GM21526 (cell line): Measurements from ENCODE around the gene IDUA.
A peak's percentile ranks its signal among the peaks of the same experiment; 100 is the strongest.
"Not testable (repeated sequence)": the region's sequence is repeated elsewhere in the genome, so short reads cannot be mapped to it uniquely, and the experiment has no call there.

ENCODE experiments used
- ATAC-seq: cut with Tn5 transposase; IDR thresholded peaks from one replicate; pipeline ENCODE4 v1.9.1; 2021; ENCODE audit warnings: moderate library complexity; ENCODE audit not compliant: unreplicated experiment, low FRiP score

IDUA gene

GRCh38 chr4:986879-987623, at the start of gene IDUA:
IDUA (plus strand) TSS chr4:987044; CDS start chr4:987085, 41 bp downstream.
- peak; percentile 70 for ATAC-seq

GRCh38 chr4:939508-939907, 47.3 kb upstream of the IDUA start:
- ATAC-seq, result not testable (repeated sequence)

- ATAC-seq, result no peak
These were observed 41.4 kb upstream of the IDUA start for GRCh38 chr4:945274-946102.

GRCh38 chr4:946103-946450, 40.8 kb upstream of the IDUA start:
- no peak for ATAC-seq

GRCh38 chr4:946517-947471, 40.0 kb upstream of the IDUA start:
- no peak for ATAC-seq

- no peak for ATAC-seq
These were observed 39.3 kb upstream of the IDUA start for GRCh38 chr4:947491-947971.

GRCh38 chr4:948101-948935, 38.5 kb upstream of the IDUA start:
- no peak for ATAC-seq

GRCh38 chr4:948936-949300, 37.9 kb upstream of the IDUA start:
- no peak for ATAC-seq

- ATAC-seq, result no peak
These were observed 37.2 kb upstream of the IDUA start for GRCh38 chr4:949656-950055.

- ATAC-seq, result no peak
These were observed 36.5 kb upstream of the IDUA start for GRCh38 chr4:950136-951020.

- ATAC-seq, result no peak
These were observed 35.7 kb upstream of the IDUA start for GRCh38 chr4:951186-951585.

- ATAC-seq, result no peak
These were observed 35.0 kb upstream of the IDUA start for GRCh38 chr4:951594-952468.

- ATAC-seq, result no peak
These were observed 33.8 kb upstream of the IDUA start for GRCh38 chr4:952881-953573.

- no peak for ATAC-seq
These were observed 33.3 kb upstream of the IDUA start for GRCh38 chr4:953574-953915.

GRCh38 chr4:954211-955020, 32.4 kb upstream of the IDUA start:
- no peak for ATAC-seq

- no peak for ATAC-seq
These were observed 31.5 kb upstream of the IDUA start for GRCh38 chr4:955161-955921.
